Astrocyte of the hippocampus (primary cell): Measurements from ENCODE around the gene TPSAB1.

ENCODE experiments used
- DNase-seq: peaks from one replicate; pipeline ENCODE4 v3.0.0; 2011; ENCODE audit warnings: low read depth, low spot score

TPSAB1 gene

DNA sequence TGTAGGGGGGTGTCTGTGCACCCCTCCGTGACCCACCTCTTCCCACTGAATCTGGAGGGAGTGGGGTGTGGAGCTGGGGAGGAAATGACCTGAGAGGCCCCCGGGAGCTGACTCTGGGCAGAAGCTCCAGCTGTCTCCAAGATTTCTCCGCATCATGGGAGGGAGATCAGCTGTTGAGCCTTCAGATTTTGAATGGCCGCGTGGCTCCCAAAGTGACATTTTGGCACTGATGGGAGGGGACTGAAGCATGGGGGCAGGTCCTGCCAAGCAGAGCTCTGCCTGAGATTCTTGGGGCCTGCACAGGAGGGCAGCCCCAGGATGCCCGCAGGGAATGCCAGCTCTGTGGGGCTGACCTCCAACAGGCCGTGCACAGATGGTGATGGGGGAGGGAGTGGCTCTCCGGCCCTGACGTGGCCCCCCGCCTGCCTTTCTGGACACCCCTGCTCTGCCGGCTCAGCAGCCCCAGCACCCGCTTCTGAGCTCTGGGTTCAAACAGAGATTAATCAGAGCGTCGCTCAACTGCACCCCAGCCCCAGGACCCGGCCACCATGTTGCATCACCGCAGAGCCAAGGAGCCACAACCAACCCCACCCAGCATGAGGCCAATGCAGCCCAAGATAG lies 43.6 kb downstream of the TPSAB1 start:
- DNase-seq = no peak

DNA sequence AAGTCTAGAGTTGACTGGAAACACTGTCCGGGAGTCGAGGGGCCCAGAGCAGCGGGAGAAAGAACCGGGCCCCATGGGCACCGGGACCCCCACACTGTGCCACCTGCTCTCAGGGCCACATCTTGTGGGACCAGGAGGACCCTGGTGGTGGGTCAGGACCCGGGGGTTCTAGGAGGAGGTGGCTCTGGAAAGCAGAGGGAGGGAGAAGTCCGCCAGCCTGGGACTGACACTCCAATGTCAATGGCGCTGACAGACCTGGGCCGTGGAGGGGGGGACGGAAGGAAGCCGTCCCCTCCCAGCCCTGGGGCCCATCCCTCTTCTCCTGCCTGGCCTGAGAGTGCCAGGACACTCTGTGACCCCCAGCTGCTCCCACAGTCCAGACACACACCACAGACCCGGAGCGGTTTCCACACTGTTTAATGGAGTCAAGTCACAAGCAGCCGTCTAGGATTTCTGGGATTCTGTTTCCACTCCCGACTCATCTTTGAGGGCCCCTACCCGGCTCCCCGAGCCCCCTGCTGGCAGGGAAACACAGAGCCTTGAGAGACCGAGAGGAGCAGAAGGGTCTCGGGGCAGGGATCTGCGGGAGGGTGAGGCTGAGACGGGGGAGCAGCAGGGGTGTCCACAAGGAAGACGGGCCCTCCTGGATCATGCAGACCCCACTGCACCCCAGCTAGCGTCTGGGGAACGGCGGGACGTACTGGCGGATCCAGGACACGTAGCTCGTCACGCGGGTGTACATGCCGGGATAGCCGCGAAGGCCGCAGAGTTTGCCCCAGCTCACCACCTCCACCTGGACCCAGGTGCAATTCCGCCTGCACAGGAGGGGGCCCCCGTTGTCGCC lies 45.4 kb downstream of the TPSAB1 start:
- no peak for DNase-seq

DNA sequence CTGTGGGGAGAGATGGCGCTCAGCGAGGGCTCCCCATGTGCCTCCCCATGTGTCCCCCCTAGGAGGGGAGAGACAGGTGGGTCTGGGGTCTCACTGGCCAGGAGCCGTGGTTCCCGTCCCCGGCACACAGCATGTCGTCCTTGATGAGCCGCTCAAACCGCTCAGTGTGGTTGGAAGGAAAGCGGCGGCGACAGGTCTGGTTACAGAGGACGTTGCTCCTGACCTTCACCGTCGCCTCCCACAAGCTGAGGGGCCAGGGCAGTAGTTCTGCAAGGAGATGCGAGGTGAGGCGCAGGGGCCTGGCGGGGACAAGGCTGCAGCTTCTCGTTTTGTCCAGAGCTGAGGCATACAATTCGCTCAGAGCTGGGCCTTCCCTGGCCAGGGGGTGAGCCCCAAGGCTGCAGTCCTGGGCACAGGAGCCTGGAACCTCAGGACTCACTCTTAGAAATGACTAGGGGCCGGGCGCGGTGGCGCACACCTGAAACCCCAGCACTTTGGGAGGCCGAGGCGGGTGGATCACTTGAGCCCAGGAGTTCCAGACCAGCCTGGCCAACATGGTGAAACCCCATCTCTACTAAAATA lies 46.1 kb downstream of the TPSAB1 start:
- no peak for DNase-seq

DNA sequence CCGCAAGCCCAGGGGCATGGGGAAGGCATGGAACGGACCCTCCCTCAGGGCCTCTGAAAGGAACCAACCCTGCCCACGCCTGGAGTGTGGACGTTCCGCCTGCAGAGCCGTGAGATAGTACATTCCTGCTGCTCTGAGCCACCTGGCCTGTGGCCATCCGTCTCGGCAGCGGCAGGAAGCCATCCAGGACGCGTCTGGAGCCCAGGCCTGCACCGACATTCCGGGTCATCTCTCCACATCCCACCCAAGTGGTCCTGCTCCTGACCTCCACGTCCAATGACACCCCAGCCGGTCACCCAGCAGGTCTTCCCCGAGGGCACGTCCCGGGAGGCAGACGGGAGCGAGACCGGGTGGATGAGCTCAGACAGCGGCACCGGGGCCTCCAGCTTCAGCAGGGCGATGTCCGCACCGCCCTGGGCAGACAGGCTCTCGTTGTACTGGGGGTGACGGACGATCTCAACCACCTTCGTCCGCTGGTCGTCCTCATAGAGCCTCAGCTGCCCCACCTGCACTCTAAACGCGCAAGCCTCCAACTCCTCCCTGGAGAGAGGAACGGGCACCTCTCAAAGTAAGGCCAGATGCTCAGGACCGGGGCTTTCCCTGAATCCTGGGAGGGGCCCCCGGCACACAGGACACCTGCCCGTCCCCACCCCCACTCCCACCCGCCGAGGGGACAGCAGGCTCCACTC lies 47.6 kb downstream of the TPSAB1 start:
- no peak for DNase-seq

DNA sequence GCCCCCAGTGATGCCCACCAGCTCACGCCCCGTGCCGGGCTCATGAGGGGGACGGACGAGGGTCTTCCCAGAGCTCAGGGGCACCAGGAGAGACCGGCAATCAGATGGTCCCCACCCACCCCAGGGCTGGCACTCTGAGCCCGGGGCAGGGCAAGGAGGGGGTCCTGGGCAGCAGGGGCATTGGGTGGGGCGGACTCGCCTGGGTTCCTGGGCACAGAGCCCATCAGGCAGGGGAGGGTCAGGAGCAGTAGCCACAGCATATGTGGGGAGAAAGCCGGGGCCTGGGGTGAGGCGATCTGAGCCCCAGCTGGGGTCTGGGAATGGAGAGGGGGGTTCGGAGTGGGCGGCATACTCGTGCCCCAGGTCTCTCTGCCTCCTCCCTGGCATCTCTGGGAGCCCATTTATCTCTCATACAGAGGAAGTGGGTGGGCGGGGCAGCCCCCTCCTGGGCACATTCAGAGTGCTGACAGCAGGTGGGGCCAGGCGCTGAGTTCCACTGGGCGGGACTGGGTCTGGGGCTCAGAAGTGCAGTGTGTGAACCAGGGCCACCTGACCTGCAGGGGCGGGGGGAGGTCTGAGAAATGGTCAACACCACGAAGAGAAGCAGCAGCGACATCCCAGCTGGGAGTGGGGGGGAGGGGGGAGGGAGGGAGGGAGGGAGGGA lies 48.4 kb downstream of the TPSAB1 start:
- no peak for DNase-seq

DNA sequence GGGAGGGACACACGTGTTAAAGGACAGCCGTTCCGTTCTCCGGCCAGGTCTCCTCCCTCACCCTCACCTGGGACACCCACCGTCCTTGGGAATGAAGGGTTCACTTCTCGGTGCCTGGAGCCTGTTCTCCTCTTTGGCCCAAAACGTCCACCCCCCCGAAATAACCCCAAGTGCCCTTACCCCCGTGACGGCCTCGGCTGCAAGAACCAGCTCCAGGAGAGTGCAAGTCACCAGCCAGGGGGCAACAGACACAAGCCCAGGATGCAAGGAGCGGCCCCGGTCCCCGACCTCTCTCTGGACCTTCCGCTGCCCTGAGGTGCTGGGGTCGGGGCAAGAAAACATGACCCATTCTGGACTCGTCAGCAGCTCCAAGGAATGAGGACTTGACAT lies 49.0 kb downstream of the TPSAB1 start:
- DNase-seq = no peak

DNA sequence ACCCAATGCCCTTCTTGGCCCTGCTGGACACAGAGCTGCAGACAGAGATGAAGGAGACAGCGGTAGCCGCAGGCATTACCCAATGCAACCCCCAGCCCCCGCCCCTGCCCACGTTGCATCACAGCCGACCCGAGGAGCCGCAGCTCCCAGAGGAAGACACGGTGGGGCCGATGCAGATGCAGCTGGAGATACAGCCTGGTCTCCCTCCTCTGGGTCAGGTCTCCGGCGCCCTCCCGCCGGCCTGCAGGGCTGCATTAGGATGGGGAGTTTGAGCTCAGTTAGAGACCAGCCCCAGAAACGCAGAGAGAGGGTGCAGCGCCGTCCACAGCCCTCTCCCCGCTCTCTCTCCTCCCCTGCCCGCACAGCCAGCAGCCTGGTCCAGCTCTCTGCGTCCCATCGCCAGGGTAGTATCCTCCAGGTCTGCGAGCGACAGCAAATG lies 49.6 kb downstream of the TPSAB1 start:
- DNase-seq = peak; percentile 22

DNA sequence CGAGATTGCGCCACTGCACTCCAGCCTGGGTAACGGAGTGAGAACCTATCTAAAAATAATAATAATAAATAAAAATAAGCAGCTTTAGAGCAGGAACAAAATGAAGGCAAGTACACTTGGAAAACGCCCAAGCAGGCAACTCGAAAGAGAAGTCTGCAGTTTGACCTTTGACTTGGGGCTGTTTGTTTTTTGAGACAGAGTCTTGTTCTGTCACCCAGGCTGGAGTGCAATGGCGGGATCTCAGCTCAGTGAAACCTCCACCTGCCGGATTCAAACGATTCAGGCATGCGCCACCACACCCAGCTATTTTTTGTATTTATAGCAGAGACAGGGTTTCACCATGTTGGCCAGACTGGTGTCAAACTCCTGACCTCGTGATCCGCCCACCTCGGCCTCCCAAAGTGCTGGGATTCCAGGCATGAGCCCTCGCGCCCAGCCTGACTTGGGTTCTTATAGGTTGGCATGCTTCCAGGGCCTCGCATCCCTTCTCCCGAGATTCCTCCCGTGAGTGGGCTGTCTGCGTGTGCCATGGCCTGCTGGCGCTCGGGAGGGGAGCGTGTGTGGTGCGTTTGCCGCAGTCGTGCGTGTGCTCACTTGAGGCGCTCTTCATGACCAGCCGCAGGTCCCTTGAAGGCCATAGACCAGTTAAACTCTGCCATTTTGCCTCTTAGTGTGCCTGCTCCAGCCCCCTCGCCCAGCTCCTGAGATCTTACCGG lies 50.5 kb downstream of the TPSAB1 start:
- no peak for DNase-seq

DNA sequence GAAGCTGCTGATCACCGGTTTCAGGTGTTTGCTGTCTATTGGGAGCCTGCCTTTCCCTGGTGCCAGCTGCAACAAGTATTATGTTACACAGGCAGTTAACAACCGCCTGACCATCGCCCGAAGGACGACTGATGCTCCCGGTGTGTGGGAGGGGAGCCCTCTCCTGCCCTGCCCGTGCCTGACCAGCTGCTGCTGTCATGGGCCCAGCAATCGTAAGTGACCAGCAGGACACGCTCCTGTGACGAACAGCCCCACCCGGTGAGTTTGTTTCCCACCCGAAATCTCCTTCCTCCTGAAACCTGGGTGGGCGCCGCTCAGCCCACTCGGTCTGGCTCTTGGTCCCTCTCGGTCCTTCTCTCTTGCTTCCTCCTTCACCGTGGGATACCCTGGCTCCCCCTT lies 51.1 kb downstream of the TPSAB1 start:
- no peak for DNase-seq
